Stimulated activated CD4-positive, alpha-beta T cell treated with anti-CD3 and anti-CD28 coated beads, Interleukin-1b, Interleukin-23, amount 100 ng/mL, for 24 hours (primary cell): ENCODE results near the gene MITF.
A peak's percentile ranks its signal among the peaks of the same experiment; 100 is the strongest.

Source experiments
- DNase-seq, 4 experiments: peaks; one replicate each; pipeline ENCODE4 v3.0.0-alpha.2; 2020; ENCODE audit warnings: low read depth in 4 of 4, low spot score in 1 of 4

The MITF gene

DNA sequence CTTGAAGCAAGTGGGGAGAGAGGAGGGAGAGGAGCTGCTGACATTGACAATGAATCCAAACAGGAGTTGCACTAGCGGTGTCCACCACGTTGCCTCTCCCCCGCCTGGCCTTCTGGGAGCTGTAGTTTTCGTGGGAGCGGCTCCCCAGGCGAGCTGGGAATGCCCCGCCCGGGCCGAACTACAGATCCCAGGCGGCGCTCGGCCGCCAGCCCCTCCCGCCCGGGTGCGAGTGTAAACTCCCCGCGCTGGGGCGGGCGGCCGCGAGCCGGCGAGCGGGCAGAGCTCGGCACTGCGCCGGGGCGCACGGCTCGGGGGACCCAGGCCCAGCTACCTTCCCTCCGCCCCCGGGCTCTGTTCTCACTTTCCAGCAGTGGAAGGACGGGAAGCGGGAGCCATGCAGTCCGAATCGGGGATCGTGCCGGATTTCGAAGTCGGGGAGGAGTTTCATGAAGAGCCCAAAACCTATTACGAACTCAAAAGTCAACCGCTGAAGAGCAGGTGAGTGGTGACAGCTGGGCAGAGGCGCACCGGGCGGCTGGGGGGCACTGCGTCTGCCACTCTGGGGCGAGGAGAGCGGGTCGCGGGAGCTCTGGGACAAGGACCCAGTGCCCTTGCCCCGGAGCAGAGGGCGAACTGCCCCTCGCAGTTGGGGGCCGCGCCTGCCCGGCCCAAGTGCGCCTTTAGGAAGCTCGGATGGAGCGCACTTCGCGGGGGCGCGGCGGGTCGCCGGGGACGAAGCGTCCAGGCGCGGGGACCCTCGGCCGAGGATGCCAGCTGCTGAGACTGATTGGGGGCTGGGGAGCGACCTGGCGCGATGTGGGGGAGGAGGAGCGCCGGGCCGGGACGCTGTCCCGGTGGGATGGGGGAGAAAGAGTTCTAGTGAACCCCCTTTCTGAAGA, at the start of gene MITF:
TSS of gene MITF (plus strand) at position 261 of the 899 bp plus-strand sequence. CDS start at position 395, 134 bp downstream.
- DNase-seq, result peak in 2 of 4 experiments; percentile 6 to 42

DNA sequence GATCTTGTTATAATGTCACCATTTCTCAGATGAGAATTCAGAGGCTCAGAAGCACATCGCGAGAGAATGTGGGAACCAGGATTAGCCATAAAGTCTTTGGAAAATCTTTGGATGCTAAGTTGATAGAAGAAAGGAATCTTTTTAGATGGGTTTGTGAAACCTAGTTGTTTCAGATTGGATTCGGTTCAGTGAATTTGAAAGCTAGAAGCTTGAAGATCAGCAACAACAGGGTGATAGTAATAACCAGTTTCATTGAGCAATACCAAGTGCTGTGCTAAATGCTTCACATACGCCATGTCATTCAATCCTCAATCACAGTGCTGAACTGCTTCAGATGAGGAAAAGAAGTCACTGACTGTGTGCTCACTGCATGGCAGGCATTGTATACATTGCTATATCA, 47.4 kb upstream of the MITF start:
- no peak for DNase-seq

DNA sequence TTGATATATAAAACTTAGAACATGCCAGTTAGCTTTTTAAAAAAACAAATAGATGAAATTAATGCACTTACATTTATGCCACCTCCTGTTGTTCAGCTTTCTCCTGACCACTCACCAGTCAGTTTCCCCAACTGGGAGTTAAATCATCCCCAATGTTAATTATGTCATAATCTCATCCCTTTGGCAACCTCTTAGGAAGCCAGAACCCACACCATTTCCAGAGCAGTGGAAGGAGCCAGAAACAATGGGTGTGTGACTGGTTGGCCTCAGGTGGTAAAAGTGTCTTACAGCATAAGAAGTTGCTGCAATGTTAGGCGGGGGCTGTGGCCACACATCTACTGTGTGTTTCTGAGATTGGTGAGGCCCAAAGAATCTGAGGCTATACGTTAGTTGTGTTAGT, 46.5 kb upstream of the MITF start:
- no peak for DNase-seq

DNA sequence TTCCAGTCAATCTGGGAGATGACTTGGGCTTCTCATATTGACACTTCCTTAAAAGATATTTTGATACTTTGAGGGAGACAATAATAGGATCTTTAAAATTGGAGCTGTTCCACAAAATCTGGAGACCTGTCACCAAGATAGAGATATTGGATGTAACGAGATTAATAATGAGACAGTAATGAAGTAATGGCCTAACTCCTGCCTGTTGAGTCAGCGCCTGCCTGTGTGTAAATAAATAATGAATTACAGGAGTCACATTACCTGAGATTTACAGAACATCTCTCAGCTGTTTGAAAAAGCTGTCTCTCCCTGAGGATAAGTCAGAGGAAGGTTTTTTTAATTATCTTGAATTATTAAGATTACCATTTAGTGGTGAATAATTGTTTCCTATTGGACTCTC, 43.8 kb upstream of the MITF start:
- no peak for DNase-seq

DNA sequence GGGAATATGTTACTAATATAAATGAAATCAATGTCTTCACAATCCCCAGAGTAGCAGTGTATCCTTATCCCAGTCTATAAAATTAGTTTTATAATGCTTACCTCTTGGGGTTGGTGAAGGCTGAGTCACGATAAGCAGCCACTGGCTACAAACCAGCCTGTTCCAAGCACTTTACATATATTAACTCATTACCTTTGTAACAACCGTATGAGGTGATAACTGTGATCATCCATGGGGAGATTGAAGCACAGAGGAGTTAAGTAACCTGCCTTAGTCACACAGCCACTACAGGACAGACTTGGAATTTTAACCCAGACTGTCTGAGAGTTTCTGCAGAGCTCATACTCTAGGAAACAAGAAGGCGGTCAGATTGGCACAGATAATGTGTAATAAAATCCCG, 43.3 kb upstream of the MITF start:
- DNase-seq, result no peak

- no peak for DNase-seq
These were observed 42.9 kb upstream of the MITF start for GRCh38 chr3:69696367-69696766.

GRCh38 chr3:69697381-69697780, 41.9 kb upstream of the MITF start:
- DNase-seq, result no peak

DNA sequence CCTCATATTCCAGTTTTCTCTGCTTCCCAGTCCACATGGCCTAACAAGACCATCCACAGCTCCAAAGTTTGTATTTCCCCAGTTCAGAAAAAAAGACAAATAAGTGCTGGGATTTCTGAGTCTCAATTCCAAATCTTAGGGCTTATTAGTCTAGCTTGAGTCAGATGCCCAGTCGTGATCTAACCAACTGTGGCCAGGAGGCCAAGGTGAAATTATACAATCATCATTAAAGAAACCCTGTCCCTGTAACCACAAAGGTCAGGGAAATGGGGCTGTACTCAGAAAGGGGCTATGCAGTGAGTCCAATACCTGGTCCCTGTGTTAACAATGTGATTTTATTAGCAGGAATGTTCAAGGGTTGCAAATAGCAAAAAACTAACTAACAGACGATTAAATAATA, 40.5 kb upstream of the MITF start:
- no peak for DNase-seq

GRCh38 chr3:69699183-69699582, 40.1 kb upstream of the MITF start:
- DNase-seq, result no peak

- no peak for DNase-seq
These were observed 38.3 kb upstream of the MITF start for GRCh38 chr3:69700949-69701348.

DNA sequence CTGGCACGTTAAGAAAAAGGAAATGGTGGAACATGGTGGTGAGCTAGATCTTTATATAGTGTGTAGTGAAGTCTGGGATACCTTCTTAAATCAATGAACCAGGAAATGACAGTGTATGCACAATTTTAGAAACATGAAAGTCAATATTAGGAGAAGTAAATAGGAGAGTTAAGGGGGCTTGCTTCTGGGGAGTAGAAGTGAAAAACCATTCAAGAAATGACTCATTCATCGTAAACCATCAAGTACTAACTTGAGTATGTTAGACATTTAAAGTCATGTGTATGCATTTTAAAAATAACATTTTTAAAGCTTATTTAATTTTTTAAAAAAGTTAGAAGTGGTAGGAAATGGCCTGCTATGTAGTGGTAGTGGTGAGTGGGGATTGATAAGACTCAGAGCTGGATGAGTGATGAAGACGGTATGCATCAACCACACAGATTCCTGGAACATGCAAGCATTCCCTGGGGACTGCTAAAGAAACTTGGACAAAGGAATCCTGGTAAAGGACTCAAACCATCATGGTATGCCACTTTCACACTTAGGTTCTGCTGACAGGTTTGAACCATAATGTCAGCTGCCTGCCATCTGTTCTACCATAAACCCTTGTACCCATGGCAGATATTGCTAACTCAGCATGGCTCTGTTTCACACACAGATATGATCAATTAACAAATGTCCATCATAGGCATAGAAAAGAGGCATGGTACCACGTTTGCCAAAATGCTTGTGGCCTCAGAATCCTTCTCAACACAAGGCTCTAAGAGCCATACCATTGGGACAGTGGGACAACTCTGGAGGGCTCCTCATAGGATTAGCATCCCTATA, 28.9 kb upstream of the MITF start:
- no peak for DNase-seq

- no peak for DNase-seq
These were observed 27.0 kb upstream of the MITF start for GRCh38 chr3:69712269-69712668.

DNA sequence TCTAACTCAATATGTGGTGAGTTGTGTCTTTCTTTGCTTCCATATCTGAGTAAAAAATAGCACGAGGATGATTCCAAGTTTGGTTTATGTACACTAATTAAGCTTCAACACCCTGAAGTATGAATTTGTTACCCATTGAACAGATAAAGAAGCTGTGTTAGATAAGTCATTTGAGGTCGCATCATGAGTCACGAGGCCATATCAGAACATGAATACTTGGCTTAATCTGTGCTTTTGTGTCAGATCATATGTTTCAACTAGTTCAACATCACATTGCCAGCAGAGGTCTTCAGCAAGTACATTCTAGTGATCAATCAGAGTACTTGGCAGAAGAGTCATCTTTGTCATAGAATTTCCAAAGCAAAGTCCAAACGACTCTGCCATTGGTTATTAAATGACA, 26.3 kb upstream of the MITF start:
- DNase-seq, result no peak

DNA sequence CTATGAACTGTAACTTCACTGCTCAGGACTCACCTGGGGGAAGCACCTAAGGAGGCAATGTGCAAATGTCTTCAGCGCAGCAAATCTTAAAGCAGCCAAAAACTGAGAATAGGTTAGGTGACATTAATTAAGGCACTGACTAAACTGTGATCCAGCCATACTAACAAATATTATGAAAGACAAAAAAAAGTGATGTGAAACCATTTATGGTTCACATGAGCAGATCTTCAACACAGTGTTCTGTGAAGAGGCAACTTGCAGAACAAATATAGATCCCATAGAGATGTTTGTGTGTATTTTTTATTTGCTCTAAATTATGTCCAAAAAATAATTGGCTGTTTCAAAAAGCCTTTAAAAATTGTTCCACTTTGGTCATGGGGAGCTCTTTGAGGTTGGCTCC, 24.1 kb upstream of the MITF start:
- no peak for DNase-seq

DNA sequence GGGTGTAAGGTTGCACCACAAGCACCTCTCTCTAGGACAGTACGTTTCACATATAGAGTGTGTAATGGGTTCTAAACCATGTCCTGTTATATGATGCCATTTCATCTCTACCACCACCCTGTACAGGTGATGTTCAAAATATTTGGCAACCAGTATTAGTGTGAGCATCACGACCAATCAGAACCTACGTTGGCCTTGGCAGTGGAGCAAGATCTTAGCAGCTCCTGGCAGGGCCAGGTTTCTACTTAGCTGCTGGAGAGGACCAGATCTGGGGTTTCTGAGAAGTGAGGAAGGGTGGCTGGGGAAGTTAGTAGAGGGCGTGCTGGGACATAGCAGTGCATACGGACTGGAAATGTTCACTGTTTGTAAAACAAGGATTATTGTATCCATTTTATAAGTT, 23.1 kb upstream of the MITF start:
- no peak for DNase-seq

- no peak for DNase-seq
These were observed 20.2 kb upstream of the MITF start for GRCh38 chr3:69718866-69719586.

DNA sequence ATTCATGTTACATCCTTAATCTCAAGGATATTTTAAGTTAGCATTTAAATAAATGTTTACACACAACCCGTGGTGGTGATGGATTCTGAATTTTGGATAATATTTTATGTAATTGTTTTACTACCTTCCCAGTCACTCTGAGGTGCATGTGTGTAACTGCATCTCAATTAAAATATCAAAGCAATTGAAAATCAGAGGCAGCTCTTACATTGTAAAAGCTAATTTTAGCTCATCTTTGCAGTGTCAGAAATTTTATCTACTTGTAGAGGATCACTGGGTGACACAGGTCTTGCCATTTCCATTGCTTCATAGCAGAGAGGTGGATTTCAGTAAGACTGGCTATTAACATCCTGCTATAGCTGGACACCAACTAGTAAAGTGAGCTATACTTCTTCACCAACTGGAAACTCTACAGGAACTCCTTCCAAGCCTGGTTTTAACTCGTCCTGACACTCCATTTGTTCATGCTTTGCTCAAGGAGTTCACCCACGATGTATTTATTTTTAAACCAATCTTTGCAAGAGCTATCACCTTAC, 19.6 kb upstream of the MITF start:
- DNase-seq, result no peak

DNA sequence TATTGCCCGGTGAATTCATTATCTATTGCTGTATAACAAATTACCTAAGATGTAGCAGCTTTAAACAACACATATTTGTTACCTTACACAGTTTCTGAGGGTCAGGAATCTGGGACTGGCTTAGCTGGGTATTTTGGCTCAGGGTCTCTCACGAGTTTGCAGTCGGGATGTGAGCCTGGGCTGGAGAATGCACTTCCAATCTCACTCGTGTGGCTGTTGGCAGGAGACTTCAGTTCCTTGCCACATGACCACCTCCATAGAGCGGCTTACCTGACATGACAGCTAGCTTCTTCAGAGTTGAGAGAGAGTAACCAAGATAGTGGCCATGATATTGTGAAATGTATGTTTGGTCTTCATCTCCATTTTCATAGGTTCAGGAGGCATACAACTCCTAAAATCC, 18.4 kb upstream of the MITF start:
- no peak for DNase-seq

- no peak for DNase-seq
These were observed 15.9 kb upstream of the MITF start for GRCh38 chr3:69723389-69723788.

- no peak for DNase-seq
These were observed 14.4 kb upstream of the MITF start for GRCh38 chr3:69724722-69725435.
